Activated CD4-positive, alpha-beta T cell treated with anti-CD3 and anti-CD28 coated beads, Interleukin-2, amount 50 U/mL, for 48 hours (primary cell): ENCODE measurements around the gene SH3BP2.

Source experiments
- DNase-seq, 2 experiments: peaks; one replicate each; pipeline ENCODE4 v3.0.0-alpha.2; 2020

SH3BP2 gene

DNA sequence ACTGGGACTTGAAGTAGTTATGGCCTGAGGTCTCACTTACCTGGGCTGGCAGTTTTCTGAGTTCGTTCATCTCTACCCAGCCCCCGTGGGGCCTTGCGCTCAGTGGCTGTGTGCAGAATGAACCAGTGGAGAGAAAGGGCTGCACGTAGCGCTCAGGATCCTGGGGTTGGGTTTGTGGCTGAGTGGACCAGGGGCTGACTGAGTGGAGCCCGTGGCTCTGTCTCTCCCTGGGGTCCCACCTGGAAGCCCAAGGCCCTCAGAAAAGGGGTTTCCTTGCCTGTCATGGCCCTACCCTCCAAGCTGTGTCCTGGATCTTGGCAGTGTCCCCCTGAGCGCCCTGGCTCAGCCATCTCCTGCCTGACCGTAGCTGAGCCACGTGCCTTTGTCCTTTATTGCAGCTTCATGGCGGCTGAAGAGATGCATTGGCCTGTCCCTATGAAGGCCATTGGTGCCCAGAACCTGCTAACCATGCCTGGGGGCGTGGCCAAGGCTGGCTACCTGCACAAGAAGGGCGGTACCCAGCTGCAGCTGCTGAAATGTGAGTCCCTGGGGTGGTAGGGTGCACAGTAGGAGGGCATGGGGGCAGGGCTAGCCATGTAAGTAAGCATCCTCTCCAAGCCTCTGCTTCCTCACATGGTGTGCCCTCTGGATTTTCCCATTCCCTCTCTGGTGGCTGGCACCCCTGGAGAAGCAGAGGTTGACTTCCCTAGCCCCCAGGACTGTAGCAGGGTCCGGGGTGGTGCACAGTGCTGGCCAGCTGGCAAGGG is 27.5 kb downstream of the SH3BP2 start:
- DNase-seq: no peak

DNA sequence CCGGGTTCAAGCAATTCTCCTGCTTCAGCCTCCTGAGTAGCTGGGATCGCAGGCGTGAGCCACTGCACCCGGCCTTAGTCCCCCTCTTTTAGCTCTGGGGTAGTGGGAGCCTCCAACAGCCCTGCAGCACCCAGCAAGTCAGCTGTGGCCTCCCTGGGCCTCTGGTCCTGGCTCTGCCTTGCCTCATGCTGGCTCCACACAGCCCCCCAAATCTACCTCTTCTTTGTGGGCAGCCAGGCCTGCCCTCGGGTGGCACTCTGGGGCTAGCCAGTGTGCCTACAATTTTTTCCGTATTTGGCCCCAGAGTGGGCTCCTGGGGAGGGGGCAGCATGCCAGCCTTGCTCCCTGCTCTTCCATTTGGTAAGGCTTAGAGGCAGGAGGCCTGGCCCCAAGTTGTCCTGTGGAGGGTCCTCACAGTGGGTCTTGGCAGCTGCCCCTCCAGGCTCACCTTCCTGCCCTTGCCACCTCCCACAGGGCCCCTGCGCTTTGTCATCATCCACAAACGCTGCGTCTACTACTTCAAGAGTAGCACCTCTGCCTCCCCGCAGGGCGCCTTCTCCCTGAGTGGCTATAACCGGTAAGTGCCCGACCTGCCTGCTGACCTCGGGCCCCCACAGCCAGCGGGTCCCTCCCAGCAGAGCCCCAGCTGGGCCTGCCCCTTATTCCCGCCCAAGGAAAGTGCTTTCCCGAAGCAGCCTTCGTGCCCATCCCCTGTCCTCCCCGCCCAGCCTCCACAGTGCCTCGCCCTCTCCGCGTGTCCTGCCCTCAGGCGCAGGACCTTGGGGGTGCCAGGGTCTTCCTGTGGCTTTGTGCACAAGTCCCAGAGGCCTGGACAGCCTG is 29.8 kb downstream of the SH3BP2 start:
- DNase-seq: no peak

DNA sequence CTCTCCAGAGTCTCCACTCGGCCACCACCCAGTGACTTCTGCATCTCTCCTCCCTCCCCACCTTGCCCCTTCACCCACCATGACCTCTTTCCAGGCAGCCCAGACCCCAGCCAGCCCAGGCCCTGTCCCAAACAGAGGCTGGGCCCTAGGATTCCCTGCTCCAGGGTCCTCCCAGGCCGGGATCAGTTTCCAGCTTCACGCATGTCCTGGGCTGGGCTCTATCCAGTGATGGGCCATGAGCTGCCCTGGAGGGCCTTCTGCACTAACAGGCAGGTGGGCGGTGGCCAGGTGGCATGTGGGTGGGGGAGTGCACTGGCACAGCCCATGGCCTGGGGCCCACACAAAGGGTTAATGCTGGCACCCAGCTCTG is 30.4 kb downstream of the SH3BP2 start:
- DNase-seq: no peak

DNA sequence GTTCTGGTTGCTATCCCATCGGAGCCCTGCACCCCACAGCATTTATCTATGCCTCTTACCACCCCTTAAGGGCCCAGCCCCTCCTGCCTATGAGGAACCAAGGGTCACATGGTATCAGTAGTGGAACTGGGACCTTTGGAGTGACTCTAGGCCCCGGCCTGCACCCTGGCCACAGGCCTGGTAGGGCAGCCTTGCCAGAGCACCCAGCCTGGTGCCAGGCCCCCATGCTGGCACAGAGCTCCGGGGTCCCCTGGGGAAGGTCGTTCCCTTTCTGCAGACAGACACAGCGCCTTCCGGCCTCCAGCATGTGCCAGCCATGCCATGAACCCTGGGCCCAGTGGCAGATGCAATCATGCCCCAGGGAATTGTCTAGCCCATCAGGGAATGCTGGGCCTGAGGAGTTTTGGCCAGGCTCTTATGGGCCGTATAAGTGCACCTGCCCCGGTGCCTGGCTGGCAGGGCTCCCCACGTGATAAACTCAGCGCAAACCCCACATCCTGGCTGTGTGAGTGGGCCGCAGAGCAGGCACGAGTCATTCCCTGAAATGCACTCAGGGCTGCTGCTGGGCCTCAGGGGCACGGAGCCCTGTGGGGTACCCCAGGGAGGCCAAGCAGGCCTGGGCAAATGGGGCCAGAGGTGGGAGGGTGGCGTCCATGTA is 30.9 kb downstream of the SH3BP2 start:
- DNase-seq: no peak

DNA sequence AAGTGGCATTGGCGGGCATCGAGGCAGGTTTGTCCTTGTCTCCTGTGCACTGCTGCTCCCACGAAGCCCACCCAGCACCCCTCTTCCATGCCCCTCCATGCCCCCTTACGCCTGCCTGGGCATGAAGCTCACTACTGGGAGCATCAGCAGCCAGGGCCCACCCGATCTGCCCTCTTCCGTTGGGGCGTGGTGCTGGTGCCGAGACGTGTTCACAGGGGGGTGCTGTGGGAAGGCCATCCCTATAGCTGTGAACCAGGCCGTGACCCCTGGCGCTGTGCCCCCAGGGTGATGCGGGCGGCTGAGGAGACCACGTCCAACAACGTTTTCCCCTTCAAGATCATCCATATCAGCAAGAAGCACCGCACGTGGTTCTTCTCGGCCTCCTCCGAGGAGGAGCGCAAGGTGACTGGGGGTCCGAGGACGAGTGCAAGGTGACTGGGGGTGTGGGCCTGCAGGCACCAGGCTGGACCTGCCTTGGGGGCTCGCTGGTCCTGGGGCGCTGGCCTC is 31.5 kb downstream of the SH3BP2 start:
- DNase-seq: no peak

DNA sequence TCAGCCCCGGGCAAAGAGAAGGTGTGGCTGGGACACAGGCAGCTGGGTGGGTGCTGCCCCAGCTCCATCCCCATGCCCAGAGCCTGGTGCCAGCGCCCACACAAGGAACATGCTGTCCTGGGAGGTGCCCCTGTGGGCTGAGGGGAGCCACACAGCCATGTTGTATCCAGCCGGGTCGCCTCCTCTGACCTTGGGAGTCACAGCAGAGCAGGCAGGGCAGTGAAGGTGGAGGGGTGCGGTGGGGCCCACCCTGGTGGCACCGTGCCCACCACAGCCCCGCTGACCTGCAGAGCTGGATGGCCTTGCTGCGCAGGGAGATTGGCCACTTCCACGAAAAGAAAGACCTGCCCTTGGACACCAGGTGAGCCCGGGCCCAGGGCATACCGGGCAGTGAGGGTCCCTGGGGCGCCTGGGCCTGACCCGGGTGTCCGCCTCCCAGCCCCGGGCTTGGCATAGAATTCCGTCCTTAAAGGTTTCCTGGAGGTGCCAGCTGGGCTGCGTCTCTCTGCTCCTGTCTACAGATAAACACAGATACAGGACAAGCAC is 32.0 kb downstream of the SH3BP2 start:
- no peak for DNase-seq

DNA sequence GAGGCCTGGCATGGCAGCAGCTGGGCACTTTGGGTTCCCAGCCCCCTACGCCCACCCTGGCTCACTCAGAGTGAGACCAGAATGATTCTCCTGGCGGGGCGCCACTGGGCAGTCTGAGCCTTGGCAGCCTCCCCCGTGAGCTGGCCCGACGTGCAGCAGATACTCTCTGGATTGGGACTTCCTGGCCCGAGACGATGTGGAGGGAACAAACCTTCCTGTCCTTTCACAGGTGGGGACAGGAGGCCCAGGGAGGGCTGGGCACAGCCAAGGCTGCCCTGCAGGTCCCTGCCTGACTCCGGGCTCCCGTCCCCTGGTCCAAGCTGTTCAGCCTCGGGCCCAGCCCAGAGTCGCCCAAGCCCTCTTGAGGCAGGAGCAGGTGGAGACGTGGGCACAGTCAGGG is 32.9 kb downstream of the SH3BP2 start:
- DNase-seq: no peak

DNA sequence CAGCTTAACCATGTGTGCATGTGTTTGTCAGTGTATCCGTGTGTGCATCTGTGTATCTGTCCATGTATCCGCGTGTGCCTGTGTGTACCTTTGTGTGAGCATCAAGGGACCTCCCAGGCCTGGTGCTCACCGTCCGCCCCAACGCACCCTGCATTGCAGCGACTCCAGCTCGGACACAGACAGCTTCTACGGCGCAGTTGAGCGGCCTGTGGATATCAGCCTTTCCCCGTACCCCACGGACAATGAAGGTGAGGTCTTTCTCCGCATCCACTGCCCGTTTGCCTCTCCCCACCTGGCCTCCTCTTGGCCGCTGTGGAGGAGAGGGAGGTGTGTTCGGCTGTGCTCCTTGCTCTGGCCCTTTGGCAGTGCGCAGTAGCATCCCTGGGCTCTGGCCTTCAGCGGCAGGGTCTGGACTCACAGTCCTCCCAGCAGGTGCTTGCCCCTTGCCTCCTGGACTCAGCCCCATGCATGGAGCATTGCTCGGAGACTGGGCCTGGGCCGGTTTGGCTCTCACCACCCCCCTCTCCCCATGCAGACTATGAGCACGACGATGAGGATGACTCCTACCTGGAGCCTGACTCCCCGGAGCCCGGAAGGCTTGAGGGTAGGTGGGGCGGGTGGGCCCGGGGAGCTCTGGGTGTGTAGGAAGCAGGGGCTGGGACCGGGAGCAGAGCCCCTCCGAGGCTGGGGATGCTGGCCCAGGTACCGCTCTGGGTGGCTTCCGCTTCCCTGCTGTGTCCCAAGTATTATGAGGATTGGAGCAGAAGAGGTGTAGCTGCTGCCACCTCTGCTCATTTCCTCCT is 34.4 kb downstream of the SH3BP2 start:
- no peak for DNase-seq

DNA sequence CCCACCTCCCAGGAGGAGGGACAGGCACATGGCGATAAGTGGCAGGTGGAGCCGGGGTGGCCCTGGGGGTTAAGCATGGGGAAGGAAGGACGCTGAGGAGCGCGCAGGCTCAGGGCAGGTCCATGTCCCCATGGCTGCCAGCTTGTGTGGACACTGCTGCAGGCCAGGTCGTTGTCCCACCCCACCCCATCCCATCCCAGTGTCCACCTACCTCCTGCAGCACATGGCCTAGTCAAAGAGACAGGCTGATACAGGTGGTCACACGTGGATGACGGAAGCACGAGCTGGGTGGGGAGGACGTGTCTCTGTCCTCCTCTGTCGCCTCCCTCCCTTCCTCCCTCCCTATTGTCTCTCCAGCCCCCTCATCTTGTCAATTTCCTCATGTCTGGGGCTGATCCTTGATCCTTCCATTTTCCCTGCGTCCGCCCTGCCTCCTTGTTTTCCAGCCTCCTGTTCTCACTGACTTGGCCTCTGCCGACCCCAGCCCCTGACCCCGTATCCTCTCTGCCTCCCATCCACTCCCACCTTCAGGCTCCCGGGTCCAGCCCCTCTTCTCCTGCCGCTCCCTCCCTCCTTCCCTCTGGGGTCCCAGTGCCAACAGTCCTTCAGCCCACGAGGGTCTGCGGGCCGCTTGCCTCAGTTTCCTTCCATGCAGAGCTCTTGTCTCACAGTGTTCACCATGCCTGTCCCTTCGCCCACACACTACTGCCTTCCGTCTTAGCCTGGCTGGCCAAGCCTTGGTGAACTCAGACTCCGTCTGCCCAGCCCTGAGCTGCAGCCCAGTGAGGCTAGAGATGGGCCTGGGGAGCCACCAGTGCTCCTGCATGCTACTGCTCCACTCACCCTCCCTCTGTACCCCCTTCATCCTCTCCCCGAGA is 35.2 kb downstream of the SH3BP2 start:
- no peak for DNase-seq

DNA sequence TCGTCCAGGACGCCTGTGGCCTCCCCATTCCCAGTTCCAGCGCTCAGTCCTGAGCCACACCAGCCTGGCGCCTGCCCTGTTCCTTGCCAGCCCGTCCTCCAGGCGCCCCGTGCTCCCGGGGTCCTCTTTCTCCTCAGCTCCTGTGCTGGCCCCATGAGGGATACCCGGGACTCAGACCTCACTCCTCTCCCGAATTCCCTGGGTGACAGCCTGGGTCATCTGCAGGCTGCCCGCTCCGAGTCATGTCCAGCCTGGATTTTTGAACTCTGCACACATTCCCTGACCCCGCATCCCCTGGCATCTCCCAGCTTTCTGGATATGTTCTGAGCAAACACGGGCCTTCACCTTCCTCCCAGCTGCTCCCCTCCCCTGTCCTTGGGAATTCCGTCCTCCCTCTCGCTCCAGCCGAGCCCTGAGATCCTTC is 35.9 kb downstream of the SH3BP2 start:
- no peak for DNase-seq

DNA sequence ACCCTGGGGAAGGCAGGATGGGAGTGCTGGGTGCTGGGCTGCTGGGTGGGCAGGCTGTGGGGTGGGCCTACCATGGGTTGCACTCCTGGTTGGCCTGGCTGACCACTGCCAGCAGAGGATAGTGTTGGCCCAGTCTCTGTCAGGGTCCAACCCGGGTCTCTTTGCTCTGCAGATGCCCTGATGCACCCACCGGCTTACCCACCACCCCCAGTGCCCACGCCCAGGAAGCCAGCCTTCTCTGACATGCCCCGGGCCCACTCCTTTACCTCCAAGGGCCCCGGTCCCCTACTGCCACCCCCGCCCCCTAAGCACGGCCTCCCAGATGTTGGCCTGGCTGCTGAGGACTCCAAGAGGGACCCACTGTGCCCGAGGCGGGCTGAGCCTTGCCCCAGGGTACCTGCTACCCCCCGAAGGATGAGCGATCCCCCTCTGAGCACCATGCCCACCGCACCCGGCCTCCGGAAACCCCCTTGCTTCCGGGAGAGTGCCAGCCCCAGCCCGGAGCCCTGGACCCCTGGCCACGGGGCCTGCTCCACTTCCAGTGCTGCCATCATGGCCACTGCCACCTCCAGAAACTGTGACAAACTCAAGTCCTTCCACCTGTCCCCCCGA is 36.5 kb downstream of the SH3BP2 start:
- no peak for DNase-seq

DNA sequence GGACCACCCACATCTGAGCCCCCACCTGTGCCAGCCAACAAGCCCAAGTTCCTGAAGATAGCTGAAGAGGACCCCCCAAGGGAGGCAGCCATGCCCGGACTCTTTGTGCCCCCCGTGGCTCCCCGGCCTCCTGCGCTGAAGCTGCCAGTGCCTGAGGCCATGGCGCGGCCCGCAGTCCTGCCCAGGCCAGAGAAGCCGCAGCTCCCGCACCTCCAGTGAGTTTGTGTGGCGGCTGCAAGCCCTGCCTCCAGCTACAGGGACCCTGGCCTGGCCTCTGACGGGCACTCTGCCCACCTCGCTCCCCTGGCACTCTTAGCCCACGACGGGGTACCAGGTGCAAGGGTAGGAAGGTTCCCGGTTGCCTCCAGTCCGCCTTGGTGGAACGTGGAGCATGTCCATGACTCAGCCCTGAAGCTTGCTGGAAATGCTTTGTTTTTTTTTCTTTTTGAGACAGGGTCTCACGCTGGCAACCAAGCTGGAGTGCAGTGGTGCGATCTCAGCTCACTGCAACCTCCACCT is 37.1 kb downstream of the SH3BP2 start:
- no peak for DNase-seq

DNA sequence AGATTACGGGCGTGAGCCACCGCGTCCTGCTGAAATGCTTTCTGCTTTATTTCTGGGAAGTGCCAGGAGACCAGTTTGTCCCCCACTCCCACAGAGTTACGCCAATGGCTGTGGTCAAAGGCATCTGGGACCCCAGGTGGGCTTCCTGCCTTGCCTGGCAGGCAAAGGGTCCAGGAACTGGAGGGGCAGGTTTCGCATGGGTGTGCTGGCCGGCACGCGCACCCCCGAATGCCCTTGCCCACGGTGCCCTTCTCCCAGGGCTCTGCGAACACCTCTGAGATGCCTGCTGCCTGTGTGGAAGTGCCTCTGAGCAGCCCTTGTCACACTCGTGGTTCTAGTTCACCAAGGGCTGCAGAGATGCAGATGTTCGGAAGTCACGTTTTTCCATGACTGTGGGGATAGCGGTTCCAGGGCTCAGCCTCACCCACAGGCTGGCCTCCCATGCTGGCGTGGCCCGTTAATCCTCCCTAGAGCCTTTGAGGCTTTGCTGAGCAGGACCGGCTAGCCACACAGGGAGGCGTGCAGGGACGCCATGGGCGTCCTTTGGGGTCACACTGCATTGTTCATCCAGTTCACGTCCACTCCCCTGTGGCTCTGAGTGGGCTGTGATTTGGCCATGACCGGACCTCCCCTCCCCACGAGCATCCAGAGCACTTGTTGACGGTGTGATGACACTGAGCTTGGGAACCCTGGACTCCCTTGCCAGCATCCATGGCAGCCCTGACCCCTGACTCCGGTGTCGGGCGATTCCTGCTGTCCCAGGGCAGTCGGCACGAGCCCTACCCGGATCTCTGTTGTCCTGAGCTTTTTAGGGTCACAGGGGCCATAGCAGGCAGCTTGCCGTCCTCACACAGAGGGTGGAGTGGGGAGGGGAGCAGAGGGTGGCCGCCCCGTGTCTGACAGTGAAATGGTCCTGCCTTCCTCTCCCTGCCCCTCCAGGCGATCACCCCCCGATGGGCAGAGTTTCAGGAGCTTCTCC is 38.0 kb downstream of the SH3BP2 start:
- no peak for DNase-seq

DNA sequence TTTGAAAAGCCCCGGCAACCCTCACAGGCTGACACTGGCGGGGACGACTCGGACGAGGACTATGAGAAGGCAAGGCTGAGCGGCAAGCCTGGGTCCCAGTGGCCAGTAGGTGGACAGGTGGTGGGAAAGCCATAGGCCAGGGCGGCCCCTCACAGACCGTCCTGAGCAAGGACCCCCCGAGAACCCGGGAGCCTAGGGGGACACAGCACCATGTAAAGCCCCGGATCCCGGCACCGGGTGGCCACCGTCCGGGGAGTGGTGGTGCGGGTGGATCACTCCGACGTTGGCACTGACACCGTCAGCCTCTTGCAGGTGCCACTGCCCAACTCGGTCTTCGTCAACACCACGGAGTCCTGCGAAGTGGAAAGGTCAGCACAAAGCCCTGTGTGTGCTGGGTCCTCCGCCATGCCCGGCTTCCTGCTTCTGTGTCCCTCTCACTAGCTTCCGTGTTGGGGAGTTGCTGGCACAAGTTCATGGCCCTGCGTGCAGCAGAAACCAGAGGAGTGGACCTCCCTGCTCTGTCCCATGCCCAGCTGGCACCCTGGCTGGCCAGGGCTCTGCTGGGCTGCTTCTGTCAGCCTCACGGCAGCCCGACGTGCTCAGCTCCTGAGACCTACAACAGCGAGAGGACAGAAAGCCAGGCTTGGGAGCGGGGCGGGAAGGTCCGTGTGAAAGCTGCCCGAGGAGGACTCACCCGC is 38.9 kb downstream of the SH3BP2 start:
- DNase-seq: no peak

DNA sequence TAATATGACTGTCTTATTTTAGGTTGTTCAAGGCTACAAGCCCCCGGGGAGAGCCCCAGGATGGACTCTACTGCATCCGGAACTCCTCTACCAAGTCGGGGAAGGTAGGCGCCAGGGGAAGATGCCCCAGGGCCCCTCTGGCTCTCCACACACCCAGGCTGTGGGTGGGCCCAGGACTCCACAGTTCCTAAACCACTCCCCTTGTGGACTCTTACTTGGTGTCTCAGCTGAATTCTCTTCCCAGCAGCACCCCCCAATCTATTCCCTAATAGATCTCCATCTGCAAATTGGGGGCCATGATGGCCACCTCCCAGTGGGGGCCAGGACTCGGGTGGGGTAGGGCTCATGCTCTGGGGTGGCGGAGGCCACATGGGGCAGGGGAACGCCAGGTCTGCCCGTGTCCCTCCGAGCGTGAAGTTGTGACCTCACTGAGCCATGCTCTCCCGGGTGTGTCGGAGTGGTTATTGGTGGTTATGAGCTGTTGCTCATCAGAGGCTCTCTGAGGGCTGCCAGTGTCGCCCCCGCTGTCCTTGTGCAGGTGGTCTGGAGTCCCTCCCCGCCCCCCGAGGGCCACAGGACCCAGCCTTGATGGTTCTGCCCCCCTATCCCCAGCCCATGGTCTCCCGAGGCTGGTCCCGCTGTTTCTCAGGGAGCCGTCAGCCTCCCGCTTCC is 39.6 kb downstream of the SH3BP2 start:
- DNase-seq: no peak

DNA sequence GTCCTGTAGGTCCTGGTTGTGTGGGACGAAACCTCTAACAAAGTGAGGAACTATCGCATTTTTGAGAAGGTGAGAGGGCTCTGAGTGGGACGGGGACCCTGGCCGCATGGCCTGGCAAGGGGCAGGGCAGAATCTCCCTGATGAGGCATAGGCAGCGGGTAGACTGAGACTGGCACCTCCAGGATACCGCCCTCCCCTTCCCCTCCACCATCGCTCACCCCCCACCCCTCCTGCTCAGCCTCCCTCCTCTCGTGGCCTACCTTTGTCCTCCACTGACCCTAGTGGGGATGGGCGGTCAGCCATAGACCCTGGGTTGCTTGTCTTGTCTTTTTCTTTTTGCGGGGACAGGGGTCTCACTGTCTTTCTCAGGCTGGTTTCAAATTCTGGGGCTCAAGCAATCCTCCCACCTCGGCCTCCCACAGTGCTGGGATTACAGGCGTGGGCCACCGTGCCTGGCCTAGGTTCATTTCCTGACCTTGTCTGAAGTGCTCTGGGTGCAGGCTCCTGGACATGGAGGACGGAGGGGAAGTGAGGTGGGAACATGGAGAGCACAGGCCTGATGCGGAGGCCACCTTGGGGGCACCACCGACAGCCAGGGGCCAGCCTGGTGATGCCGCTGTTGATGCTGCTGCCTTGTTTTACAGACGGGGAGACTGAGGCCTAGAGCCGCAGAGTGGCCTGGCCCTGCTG is 40.2 kb downstream of the SH3BP2 start:
- no peak for DNase-seq

DNA sequence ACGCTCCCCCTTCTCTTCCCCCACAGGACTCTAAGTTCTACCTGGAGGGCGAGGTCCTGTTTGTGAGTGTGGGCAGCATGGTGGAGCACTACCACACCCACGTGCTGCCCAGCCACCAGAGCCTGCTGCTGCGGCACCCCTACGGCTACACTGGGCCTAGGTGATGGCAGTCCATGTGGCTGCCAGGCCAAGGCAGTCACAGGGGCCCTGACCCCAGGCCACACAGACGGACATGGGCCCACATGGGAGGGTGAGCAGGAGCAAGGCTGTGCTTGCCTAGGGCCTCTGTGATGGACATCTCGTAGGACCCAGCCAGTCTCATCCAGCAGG is 40.8 kb downstream of the SH3BP2 start:
- no peak for DNase-seq
